ENCODE data around the gene MTHFS. TPM values are rescaled to one million over a fixed set of nuclear protein-coding genes. Genes with fewer than 3 reads are reported as not detected.

MTHFS gene
- total RNA-seq, 3 donors from 2014 or later: 30.5 to 34.8 (median 33.1) TPM

- H3K4me3 Mint-ChIP-seq: no peak overlapping the region
- ATAC-seq: no peak
Measured at GRCh38 chr15:79832367-79833120, 64.3 kb downstream of the MTHFS start.

GRCh38 chr15:79831604-79832003 lies 65.2 kb downstream of the MTHFS start:
- H3K4me3 Mint-ChIP-seq: no peak overlapping the region
- peaks cover 3% of the 10 kb centered on the region for H3K4me1 Mint-ChIP-seq (ENCODE audit: low read depth)
- no peaks in the 10 kb centered on the region for H3K9me3 Mint-ChIP-seq
- no peak for ATAC-seq
- peaks cover 14% of the 10 kb centered on the region for H3K36me3 Mint-ChIP-seq (ENCODE audit: insufficient read depth)
- H3K27me3 Mint-ChIP-seq (ENCODE audit: low read depth): no peaks in the 10 kb centered on the region
- no peak for DNase-seq

More at GRCh38 chr15:79832367-79833120, 64.3 kb downstream of the MTHFS start:
- peaks cover 16% of the 10 kb centered on the region for H3K36me3 Mint-ChIP-seq (ENCODE audit: insufficient read depth)
- H3K9me3 Mint-ChIP-seq: no peaks in the 10 kb centered on the region
- no peak for DNase-seq
- no peaks in the 10 kb centered on the region for H3K27me3 Mint-ChIP-seq (ENCODE audit: low read depth)
- H3K4me1 Mint-ChIP-seq (ENCODE audit: low read depth): peaks cover 3% of the 10 kb centered on the region

GRCh38 chr15:79829950-79830349 lies 66.9 kb downstream of the MTHFS start:
- peaks cover 13% of the 10 kb centered on the region for H3K36me3 Mint-ChIP-seq (ENCODE audit: insufficient read depth)
- no peak for DNase-seq
- no peak for ATAC-seq
- no peaks in the 10 kb centered on the region for H3K27me3 Mint-ChIP-seq (ENCODE audit: low read depth)
- peaks cover 3% of the 10 kb centered on the region for H3K4me1 Mint-ChIP-seq (ENCODE audit: low read depth)
- no peaks in the 10 kb centered on the region for H3K9me3 Mint-ChIP-seq
- no peak overlapping the region for H3K4me3 Mint-ChIP-seq

- ATAC-seq (no peak), DNase-seq (no peak)
- H3K4me3 Mint-ChIP-seq: no peak overlapping the region
- H3K27me3 Mint-ChIP-seq (ENCODE audit: low read depth): no peaks in the 10 kb centered on the region
- peaks cover 3% of the 10 kb centered on the region for H3K4me1 Mint-ChIP-seq (ENCODE audit: low read depth)
- no peaks in the 10 kb centered on the region for H3K9me3 Mint-ChIP-seq
- peaks cover 12% of the 10 kb centered on the region for H3K36me3 Mint-ChIP-seq (ENCODE audit: insufficient read depth)
Measured at GRCh38 chr15:79828447-79828846, 68.4 kb downstream of the MTHFS start.

- no peak for ATAC-seq
- peaks cover 6% of the 10 kb centered on the region for H3K36me3 Mint-ChIP-seq (ENCODE audit: insufficient read depth)
- H3K27me3 Mint-ChIP-seq (ENCODE audit: low read depth): no peaks in the 10 kb centered on the region
- no peak overlapping the region for H3K4me3 Mint-ChIP-seq
- no peaks in the 10 kb centered on the region for H3K9me3 Mint-ChIP-seq
- no peaks in the 10 kb centered on the region for H3K4me1 Mint-ChIP-seq (ENCODE audit: low read depth)
- DNase-seq: no peak
Measured at GRCh38 chr15:79826800-79827199, 70.0 kb downstream of the MTHFS start.

GRCh38 chr15:79824136-79824701 lies 72.6 kb downstream of the MTHFS start:
- ATAC-seq (no peak), DNase-seq (no peak)
- H3K27me3 Mint-ChIP-seq (ENCODE audit: low read depth): no peaks in the 10 kb centered on the region
- H3K36me3 Mint-ChIP-seq (ENCODE audit: insufficient read depth): peaks cover 6% of the 10 kb centered on the region
- H3K9me3 Mint-ChIP-seq: peaks cover 9% of the 10 kb centered on the region
- no peak overlapping the region for H3K4me3 Mint-ChIP-seq
- no peaks in the 10 kb centered on the region for H3K4me1 Mint-ChIP-seq (ENCODE audit: low read depth)

- H3K27me3 Mint-ChIP-seq (ENCODE audit: low read depth): no peaks in the 10 kb centered on the region
- peaks cover 6% of the 10 kb centered on the region for H3K36me3 Mint-ChIP-seq (ENCODE audit: insufficient read depth)
- ATAC-seq (no peak), DNase-seq (no peak)
- no peaks in the 10 kb centered on the region for H3K4me1 Mint-ChIP-seq (ENCODE audit: low read depth)
- peaks cover 9% of the 10 kb centered on the region for H3K9me3 Mint-ChIP-seq
- no peak overlapping the region for H3K4me3 Mint-ChIP-seq
Measured at GRCh38 chr15:79820820-79821219, 76.0 kb downstream of the MTHFS start.

- no peak overlapping the region for H3K4me3 Mint-ChIP-seq
Measured at GRCh38 chr15:79820176-79820575, 76.6 kb downstream of the MTHFS start.

GRCh38 chr15:79816571-79816970 lies 80.2 kb downstream of the MTHFS start:
- Mint-ChIP-seq H3K4me1 (ENCODE audit: low read depth) (no peaks in the 10 kb centered on the region), H3K36me3 (ENCODE audit: insufficient read depth) (peaks cover 2% of the 10 kb centered on the region), H3K4me3 (no peak overlapping the region), H3K9me3 (peaks cover 9% of the 10 kb centered on the region), H3K27me3 (ENCODE audit: low read depth) (no peaks in the 10 kb centered on the region)
- DNase-seq (no peak), ATAC-seq (no peak)

More at GRCh38 chr15:79820176-79820575, 76.6 kb downstream of the MTHFS start:
- peaks cover 9% of the 10 kb centered on the region for H3K9me3 Mint-ChIP-seq
- H3K36me3 Mint-ChIP-seq (ENCODE audit: insufficient read depth): peaks cover 6% of the 10 kb centered on the region
- H3K27me3 Mint-ChIP-seq (ENCODE audit: low read depth): no peaks in the 10 kb centered on the region
- no peaks in the 10 kb centered on the region for H3K4me1 Mint-ChIP-seq (ENCODE audit: low read depth)
- no peak for ATAC-seq
- no peak for DNase-seq

- H3K4me1 Mint-ChIP-seq (ENCODE audit: low read depth): no peaks in the 10 kb centered on the region
- H3K27me3 Mint-ChIP-seq (ENCODE audit: low read depth): no peaks in the 10 kb centered on the region
- H3K9me3 Mint-ChIP-seq: peaks cover 3% of the 10 kb centered on the region
- no peak for DNase-seq
- H3K4me3 Mint-ChIP-seq: no peak overlapping the region
- ATAC-seq: no peak
- peaks cover 2% of the 10 kb centered on the region for H3K36me3 Mint-ChIP-seq (ENCODE audit: insufficient read depth)
Measured at GRCh38 chr15:79815468-79815867, 81.3 kb downstream of the MTHFS start.

- ATAC-seq (no peak), DNase-seq (no peak)
- no peaks in the 10 kb centered on the region for H3K36me3 Mint-ChIP-seq (ENCODE audit: insufficient read depth)
- H3K4me1 Mint-ChIP-seq (ENCODE audit: low read depth): no peaks in the 10 kb centered on the region
- no peak overlapping the region for H3K4me3 Mint-ChIP-seq
- no peaks in the 10 kb centered on the region for H3K9me3 Mint-ChIP-seq
- H3K27me3 Mint-ChIP-seq (ENCODE audit: low read depth): peaks cover 1% of the 10 kb centered on the region
Measured at GRCh38 chr15:79812541-79812940, 84.3 kb downstream of the MTHFS start.

GRCh38 chr15:79811406-79812405 lies 85.1 kb downstream of the MTHFS start:
- no peak for ATAC-seq

GRCh38 chr15:79804838-79805237 lies 92.0 kb downstream of the MTHFS start:
- Mint-ChIP-seq H3K4me3 (no peak overlapping the region), H3K4me1 (ENCODE audit: low read depth) (no peaks in the 10 kb centered on the region), H3K9me3 (no peaks in the 10 kb centered on the region), H3K36me3 (ENCODE audit: insufficient read depth) (peaks cover 1% of the 10 kb centered on the region), H3K27me3 (ENCODE audit: low read depth) (peaks cover 9% of the 10 kb centered on the region)
- ATAC-seq (no peak), DNase-seq (no peak)

More at GRCh38 chr15:79811406-79812405, 85.1 kb downstream of the MTHFS start:
- no peaks in the 10 kb centered on the region for H3K36me3 Mint-ChIP-seq (ENCODE audit: insufficient read depth)
- H3K9me3 Mint-ChIP-seq: no peaks in the 10 kb centered on the region
- H3K4me3 Mint-ChIP-seq: no peak overlapping the region
- H3K4me1 Mint-ChIP-seq (ENCODE audit: low read depth): no peaks in the 10 kb centered on the region
- peaks cover 6% of the 10 kb centered on the region for H3K27me3 Mint-ChIP-seq (ENCODE audit: low read depth)
- DNase-seq: no peak

GRCh38 chr15:79798311-79798710 lies 98.5 kb downstream of the MTHFS start:
- no peak overlapping the region for H3K4me3 Mint-ChIP-seq
- H3K27me3 Mint-ChIP-seq (ENCODE audit: low read depth): no peaks in the 10 kb centered on the region
- no peaks in the 10 kb centered on the region for H3K9me3 Mint-ChIP-seq
- ATAC-seq (no peak), DNase-seq (no peak)
- no peaks in the 10 kb centered on the region for H3K4me1 Mint-ChIP-seq (ENCODE audit: low read depth)
- no peaks in the 10 kb centered on the region for H3K36me3 Mint-ChIP-seq (ENCODE audit: insufficient read depth)

Measured in activated T-cell treated with anti-CD3 and anti-CD28 coated beads, Interleukin-2, amount 50 U/mL, for 4 hours (primary cell).